A673 (cell line): Measurements from ENCODE around the gene FBXW8.

Experiments used
- CTCF ChIP-seq: fragments of 300-800, 200-600 bp; sonication (generic); conservative IDR thresholded peaks from 2 replicates; pipeline ENCODE4 v1.5.1; 2017; ENCODE audit warnings: low read depth, mild to moderate bottlenecking, antibody characterized with exemption, low read length, moderate library complexity, mixed read lengths
- EZH2 ChIP-seq: fragments of 200-600 bp; sonication (generic); IDR thresholded peaks from 2 replicates; pipeline ENCODE4 v1.6.1; 2017; ENCODE audit warnings: borderline replicate concordance, low read depth, mild to moderate bottlenecking, mixed read lengths, antibody characterized with exemption, low read length; ENCODE audit not compliant: poor library complexity, severe bottlenecking

DNA sequence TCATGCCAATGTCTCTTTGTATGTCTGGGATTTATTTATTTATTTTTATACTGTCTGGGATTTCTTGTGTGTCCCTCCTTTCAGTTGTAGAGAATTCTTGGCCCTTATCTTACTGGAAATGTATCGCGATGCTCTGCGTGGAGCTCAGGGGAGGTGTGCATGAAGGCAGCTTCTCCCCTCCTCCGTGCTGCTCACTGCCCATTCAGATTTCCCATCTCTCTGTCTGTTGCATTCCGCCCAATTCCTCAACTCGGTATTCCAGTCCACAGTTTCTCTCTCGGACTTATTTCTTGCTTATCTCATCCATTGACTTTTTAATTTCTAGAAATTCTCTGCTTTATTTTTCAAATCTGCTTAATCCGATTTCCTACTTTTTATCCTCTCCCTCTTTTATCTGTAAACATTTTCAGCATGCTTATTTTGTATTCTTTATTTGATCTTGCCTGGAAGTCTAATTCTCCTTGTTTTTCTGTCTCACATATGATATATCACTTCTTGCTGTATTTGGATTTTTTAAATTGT lies 93.2 kb downstream of the FBXW8 start:
- no peak for TF ChIP-seq CTCF
- TF ChIP-seq EZH2 = no peak
